Ascending aorta (tissue), 2 donors: ENCODE results near the gene EPN2. TPM values are rescaled to one million over a fixed set of nuclear protein-coding genes. Genes with fewer than 3 reads are reported as not detected.
"Not testable (repeated sequence)": the region's sequence is repeated elsewhere in the genome, so short reads cannot be mapped to it uniquely, and the experiment has no call there.

Experiments used
- DNase-seq, 2 donors: peaks; one replicate each; pipeline ENCODE4 v3.0.0-alpha.2; 2019; ENCODE audit warnings: low spot score in 2 of 2
- H3K27ac ChIP-seq, 2 donors: fragments of 200-600 bp; sonication (generic); one replicate each; pipeline ENCODE4 v1.5.1; 2016 to 2017; ENCODE audit warnings: mild to moderate bottlenecking in 1 of 2
- H3K27me3 ChIP-seq: fragments of 200-600 bp; sonication (generic); one replicate; pipeline ENCODE4 v1.5.1; 2017
- H3K36me3 ChIP-seq, 2 donors: fragments of 200-600 bp; sonication (generic); one replicate each; pipeline ENCODE4 v1.5.1; 2016
- H3K4me1 ChIP-seq, 2 donors: fragments of 200-600 bp; sonication (generic); one replicate each; pipeline ENCODE4 v1.5.1; 2016 to 2017; ENCODE audit warnings: mild to moderate bottlenecking in 1 of 2
- H3K4me3 ChIP-seq, 2 donors: fragments of 200-600 bp; sonication (generic); one replicate each; pipeline ENCODE4 v1.5.1; 2016 to 2017; ENCODE audit warnings: mild to moderate bottlenecking in 1 of 2
- H3K9me3 ChIP-seq, 2 donors: fragments of 200-600 bp; sonication (generic); one replicate each; pipeline ENCODE4 v1.5.1; 2016
- intact Hi-C: fragments of 100-400 bp; cut with DNase I; formaldehyde crosslinking; loops from one replicate; pipeline ENCODE4 v1.15.1; 2023
- total RNA-seq: library from RNA; depleted of rRNA; stranded (reverse); fragments of >200 nt; gene quantifications from one replicate; pipeline ENCODE4 v1.1.0, GENCODE V29; 2016

Gene EPN2
- 51.0 TPM for total RNA-seq

GRCh38 chr17:19237139-19237388, at the start of gene EPN2:
Gene EPN2 (plus strand): TSS chr17:19237366. CDS start chr17:19283120, 45,754 bp downstream.
- peak in 1 of 2 donors; percentile 79 for DNase-seq
- Histone ChIP-seq H3K27ac (peak within 1 kb of the TSS; percentile 75 to 85), H3K4me3 (peak within 1 kb of the TSS; percentile 81 to 87)
- H3K27me3 ChIP-seq, intact Hi-C loops, H3K4me1 ChIP-seq, H3K9me3 ChIP-seq, H3K36me3 ChIP-seq: not testable (repeated sequence)

- H3K9me3 ChIP-seq, H3K27me3 ChIP-seq, H3K4me3 ChIP-seq, H3K4me1 ChIP-seq, H3K27ac ChIP-seq, H3K36me3 ChIP-seq, DNase-seq, intact Hi-C loops: not testable (repeated sequence)
These were observed 49.0 kb upstream of the EPN2 start for GRCh38 chr17:19187883-19188869.

DNA sequence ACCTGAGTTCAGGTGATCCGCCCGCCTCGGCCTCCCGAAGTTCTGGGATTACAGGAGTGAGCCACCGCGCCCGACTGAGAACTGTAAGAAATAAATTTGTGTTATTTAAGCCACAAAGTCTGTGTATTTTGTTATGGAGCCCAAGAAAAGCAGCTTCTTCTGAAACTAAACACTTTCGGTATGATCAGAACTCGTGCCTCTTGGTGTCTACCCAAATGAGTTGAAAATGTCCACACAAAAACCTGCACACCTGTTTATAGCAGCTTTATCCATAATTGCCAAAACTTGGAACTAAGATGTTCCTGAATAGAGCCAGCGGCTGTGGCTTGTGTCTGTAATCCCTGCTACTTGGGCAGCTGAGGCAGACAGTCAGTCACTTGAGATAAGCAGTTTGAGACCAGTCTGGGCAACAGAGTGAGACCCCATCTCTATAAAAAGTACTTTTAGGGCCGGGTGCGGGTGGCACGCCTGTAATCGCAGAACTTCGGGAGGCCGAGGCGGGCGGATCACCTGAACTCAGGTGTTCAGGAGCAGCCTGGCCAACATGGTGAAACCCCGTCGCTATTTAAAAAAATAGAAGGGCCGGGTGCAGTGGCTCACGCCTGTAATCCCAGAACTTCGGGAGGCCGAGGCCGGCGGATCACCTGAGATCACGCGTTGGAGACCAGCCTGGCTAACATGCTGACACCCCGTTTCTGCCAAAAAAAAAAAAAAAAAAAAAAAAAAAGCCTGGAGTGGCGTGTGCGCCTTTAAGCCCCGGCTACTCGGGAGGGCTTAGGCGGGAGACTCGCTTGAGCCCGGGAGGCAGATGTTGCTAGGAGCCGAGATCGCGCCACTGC, 48.1 kb upstream of the EPN2 start:
- H3K27ac ChIP-seq, H3K9me3 ChIP-seq, H3K4me1 ChIP-seq, DNase-seq, H3K27me3 ChIP-seq, intact Hi-C loops, H3K4me3 ChIP-seq, H3K36me3 ChIP-seq: not testable (repeated sequence)

GRCh38 chr17:19189781-19190405, 47.3 kb upstream of the EPN2 start:
- intact Hi-C loops, DNase-seq, H3K27ac ChIP-seq, H3K36me3 ChIP-seq, H3K9me3 ChIP-seq, H3K4me3 ChIP-seq, H3K4me1 ChIP-seq, H3K27me3 ChIP-seq: not testable (repeated sequence)

- H3K9me3 ChIP-seq, intact Hi-C loops, H3K36me3 ChIP-seq, H3K4me1 ChIP-seq, H3K27ac ChIP-seq, H3K27me3 ChIP-seq, DNase-seq: not testable (repeated sequence)
- H3K4me3 ChIP-seq, result peak overlapping the region in 1 of 2 donors; percentile 49
These were observed 40.6 kb upstream of the EPN2 start for GRCh38 chr17:19196382-19197204.

DNA sequence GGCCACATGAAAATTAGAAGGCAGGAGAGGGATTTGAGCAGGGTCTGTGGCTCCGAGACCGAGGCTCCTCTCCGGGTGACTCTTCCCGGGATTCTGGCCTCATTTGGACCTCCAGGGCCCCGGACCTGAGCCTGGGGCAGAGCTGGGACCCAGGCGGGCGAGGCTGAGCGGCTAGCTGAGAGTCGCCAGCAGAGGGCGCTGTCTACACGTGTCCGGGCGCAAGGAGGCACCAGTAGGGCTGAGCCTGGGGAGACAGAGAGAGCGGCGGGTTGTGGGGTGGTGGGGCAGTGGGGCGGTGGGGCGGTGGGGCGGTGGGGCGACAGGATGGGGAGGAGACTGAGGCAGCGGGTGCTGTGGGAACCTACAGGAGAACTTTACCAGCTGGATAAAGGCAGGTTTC, 34.7 kb upstream of the EPN2 start:
- intact Hi-C loops, H3K36me3 ChIP-seq, DNase-seq, H3K4me3 ChIP-seq, H3K27me3 ChIP-seq, H3K27ac ChIP-seq, H3K9me3 ChIP-seq, H3K4me1 ChIP-seq: not testable (repeated sequence)

DNA sequence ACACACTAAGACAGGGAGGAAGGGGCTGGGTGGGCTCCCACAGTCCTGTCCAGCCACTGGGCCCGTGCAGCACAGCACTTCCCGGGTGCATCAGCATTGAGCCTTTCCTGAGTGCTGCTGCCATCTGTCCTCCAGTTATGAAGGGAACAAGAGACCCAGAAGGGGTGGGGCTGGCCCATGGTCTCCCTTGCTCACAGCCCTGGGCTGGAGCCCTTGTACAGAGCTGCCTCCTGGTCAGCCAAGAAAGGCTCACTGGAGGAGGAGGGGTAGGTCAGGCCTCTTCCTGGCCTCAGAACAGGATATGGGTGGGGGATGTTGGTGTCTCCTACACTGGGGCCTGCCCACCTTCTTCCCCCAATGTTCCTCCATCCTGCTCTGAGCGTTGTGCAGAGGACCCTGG, 33.7 kb upstream of the EPN2 start:
- DNase-seq, H3K4me3 ChIP-seq, H3K36me3 ChIP-seq, H3K4me1 ChIP-seq, intact Hi-C loops, H3K27ac ChIP-seq, H3K9me3 ChIP-seq, H3K27me3 ChIP-seq: not testable (repeated sequence)

DNA sequence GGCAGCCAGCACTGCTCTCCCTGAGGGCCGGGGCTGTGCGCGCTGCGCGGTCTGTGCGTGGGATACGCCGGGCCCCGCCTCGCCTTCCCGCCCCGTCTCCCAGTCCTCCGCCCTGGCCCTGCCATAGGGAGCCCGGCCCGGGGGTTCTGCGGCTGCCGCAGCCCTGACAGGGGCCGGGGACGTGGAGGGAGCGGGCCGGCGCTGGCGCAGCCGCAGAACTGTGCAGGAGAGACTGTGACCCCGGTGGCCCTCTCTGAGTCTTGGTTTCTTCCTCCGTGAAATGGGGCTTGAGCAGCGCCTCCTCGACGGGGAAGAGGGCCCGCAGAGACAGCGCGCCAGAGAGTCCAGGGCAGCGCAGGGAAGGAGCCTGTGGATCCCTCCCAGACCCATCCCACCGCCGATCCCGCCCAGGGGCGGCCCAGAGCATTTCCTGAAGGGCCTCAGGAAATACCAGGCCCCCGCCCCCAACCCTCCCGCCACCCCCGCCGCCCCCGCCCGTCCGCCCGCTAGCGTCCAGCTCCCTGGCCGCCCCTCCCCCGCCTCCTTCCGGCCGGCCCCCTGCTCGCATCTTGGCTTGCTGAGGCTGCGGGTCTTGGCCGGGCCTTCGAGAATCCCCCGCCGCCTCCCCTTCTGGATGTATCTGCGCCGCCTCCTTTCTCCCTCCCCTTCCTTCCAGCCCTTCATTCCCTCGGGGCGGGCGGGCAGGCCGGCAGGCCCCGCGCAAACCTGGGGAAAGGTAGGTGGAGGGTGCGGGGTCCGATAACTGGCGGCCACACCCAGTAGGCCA, 21.9 kb upstream of the EPN2 start:
- H3K4me3 ChIP-seq, DNase-seq, intact Hi-C loops, H3K27ac ChIP-seq, H3K36me3 ChIP-seq, H3K27me3 ChIP-seq, H3K4me1 ChIP-seq, H3K9me3 ChIP-seq: not testable (repeated sequence)

DNA sequence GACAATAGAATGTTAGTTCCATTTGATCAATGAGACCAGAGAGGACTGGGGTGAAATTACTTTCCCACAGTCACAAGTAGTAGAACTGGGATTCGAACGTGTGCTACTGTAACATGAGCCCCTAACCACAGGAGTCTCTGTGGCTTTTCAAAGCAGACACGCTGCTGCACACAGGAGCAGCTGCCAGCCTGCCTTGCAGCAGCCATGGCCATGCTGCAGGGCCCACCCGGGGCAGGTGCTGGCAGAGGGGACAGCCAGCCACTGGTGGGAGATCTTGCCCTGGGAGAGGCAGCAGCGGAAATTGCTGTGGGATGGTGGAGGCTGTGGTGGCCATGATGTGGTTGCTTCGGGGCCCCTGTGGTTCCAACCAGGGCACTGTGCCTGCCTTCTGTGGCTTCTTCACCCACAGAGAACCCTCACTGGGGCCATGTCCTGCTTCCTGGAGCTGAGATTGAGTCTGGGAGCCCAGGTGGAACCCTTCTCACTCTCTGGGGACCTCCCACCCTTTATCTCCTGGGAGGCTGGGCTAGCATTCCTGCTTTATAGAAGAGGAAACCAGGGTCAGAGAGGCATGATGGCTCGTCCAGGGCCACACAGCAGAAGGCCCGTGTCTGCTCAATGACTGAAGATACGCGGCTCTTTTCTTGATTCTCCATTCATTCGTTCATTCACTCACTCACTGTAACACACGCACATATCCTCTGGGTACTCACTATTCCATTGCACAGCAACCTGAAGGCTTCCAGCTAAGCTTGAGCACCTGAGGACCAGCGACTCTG, 20.8 kb upstream of the EPN2 start:
- H3K27ac ChIP-seq, H3K27me3 ChIP-seq, intact Hi-C loops, H3K4me1 ChIP-seq, H3K9me3 ChIP-seq, H3K36me3 ChIP-seq, H3K4me3 ChIP-seq, DNase-seq: not testable (repeated sequence)

DNA sequence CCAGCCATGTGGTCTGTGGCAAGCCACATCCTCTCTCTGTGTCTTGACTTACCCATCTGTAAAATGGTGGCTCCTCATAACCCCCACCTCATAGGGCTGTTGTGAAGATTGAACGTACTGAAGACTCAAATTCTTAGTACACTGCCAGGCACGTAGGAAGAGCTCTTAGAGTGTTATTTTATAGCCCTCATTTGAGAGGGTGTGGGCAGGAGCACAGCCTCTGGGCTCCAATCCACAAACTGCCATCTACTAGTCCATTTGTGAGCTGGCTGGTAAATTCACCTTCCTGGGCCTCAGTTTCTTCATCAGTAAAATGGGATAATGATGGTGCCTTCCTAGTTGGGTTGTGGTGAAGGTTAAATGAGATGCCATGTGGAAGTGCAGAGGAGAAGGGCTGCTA, 18.3 kb upstream of the EPN2 start:
- H3K27ac ChIP-seq, H3K27me3 ChIP-seq, intact Hi-C loops, DNase-seq, H3K4me3 ChIP-seq, H3K4me1 ChIP-seq, H3K9me3 ChIP-seq, H3K36me3 ChIP-seq: not testable (repeated sequence)

- H3K27me3 ChIP-seq, H3K4me3 ChIP-seq, DNase-seq, H3K4me1 ChIP-seq, H3K27ac ChIP-seq, intact Hi-C loops, H3K9me3 ChIP-seq, H3K36me3 ChIP-seq: not testable (repeated sequence)
These were observed 17.8 kb upstream of the EPN2 start for GRCh38 chr17:19219384-19219783.

- H3K9me3 ChIP-seq, H3K27ac ChIP-seq, H3K36me3 ChIP-seq, H3K4me3 ChIP-seq, H3K27me3 ChIP-seq, DNase-seq, H3K4me1 ChIP-seq, intact Hi-C loops: not testable (repeated sequence)
These were observed 17.0 kb upstream of the EPN2 start for GRCh38 chr17:19220195-19220594.
